Natural killer cell treated with Interleukin-12 subunit alpha and Interleukin-12 subunit beta and Interleukin-15 and Interleukin-18, amount 100 ng/mL, for 72 hours (primary cell): Measurements from ENCODE around the gene LRRK1. TPM values are rescaled to one million over a fixed set of nuclear protein-coding genes. Genes with fewer than 3 reads are reported as not detected.
"Not testable (repeated sequence)": the region's sequence is repeated elsewhere in the genome, so short reads cannot be mapped to it uniquely, and the experiment has no call there.

ENCODE experiments used
- ATAC-seq, 2 donors: fragments of 150-1000 bp; cut with Tn5 transposase in 1 of 2; sonication (Bioruptor Pico), chemical (Tn5 transposase) in 1 of 2; 2 replicates each; pipeline ENCODE4 v1.10.0; 2021
- DNase-seq: peaks from one replicate; pipeline ENCODE4 v3.0.0; 2022; ENCODE audit warnings: low spot score
- H3K27ac Mint-ChIP-seq, 2 donors: 1 replicate in 1 of 2; 2 replicates in 1 of 2; pipeline ENCODE4 v1.8.0; 2022; ENCODE audit warnings: mixed read lengths in 2 of 2, mild to moderate bottlenecking in 1 of 2, moderate library complexity in 1 of 2
- H3K27me3 Mint-ChIP-seq, 2 donors: 1 replicate in 1 of 2; 2 replicates in 1 of 2; pipeline ENCODE4 v1.8.0; 2022; ENCODE audit warnings: mixed read lengths in 2 of 2
- H3K36me3 Mint-ChIP-seq: one replicate; pipeline ENCODE4 v1.8.0; 2022; ENCODE audit warnings: mixed read lengths
- H3K4me1 Mint-ChIP-seq, 2 donors: 1 replicate in 1 of 2; 2 replicates in 1 of 2; pipeline ENCODE4 v1.8.0; 2022; ENCODE audit warnings: low read depth in 2 of 2, mixed read lengths in 2 of 2, mild to moderate bottlenecking in 1 of 2
- H3K4me3 Mint-ChIP-seq: one replicate; pipeline ENCODE4 v1.8.0; 2022; ENCODE audit warnings: mixed read lengths
- H3K9me3 Mint-ChIP-seq: 2 replicates; pipeline ENCODE4 v1.8.0; 2022; ENCODE audit warnings: mixed read lengths
- total RNA-seq, 2 donors: library from RNA; stranded (reverse); gene quantifications; one replicate each; pipeline ENCODE4 v1.2.3, GENCODE V29; 2022

The LRRK1 gene
- total RNA-seq, 2 donors from 2014 or later, result 0.17 to 0.70 TPM

- Mint-ChIP-seq H3K36me3 (no peaks in the 10 kb centered on the region), H3K9me3 (no peaks in the 10 kb centered on the region), H3K4me3 (peak overlapping the region; percentile 8), H3K4me1 (peaks cover 0 to 7% of the 10 kb centered on the region in 2 donors), H3K27ac (peak overlapping the region in 1 of 2 donors; percentile 22), H3K27me3 (no peaks in the 10 kb centered on the region)
- peak; percentile 86 for ATAC-seq
- peak; percentile 71 for DNase-seq
These were observed 169.8 kb downstream of the LRRK1 start for GRCh38 chr15:101088788-101089578.

DNA sequence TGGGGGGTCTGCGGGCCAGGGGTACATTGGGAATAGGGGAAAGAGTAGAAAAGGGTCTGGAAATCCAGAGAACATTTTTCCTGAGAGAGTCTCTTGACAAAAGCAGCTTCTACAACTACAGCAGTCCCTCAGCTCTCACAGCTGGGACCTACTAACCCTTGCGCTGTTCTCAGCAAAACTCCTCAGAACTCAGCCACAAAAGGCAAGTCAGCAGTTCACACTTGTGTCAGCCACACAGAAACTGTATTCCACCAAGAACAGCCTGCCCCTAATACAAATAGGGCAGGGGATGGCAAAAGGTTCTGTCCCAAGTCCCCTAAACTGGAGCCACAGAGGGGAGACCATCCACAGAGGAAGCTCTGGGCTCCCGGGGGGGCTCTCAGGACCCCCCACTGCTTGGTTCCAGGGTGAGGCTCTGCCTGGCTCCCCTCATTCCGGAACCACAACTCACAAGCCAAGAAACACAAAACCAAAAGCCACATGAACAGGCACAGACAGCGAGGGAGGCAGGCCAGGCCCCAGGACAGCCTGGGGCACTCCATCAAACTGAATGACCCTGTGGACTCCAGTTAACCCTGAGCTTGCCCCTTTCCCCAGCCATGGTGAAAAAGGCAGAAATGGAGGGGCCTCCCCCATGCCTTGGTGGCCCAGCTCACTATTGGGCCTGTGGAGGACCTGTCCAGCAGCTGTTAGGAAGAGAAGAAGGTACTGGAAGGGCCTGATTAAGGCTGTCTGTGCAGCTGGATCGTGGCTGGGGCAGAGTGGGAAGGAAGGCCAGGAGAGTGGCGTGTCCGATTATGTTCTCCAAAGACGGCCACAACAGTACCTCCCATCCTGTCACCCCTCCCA lies 170.6 kb downstream of the LRRK1 start:
- Mint-ChIP-seq H3K4me1 (peaks cover 0 to 7% of the 10 kb centered on the region in 2 donors), H3K27me3 (no peaks in the 10 kb centered on the region), H3K9me3 (no peaks in the 10 kb centered on the region), H3K36me3 (no peaks in the 10 kb centered on the region), H3K27ac (peak overlapping the region in 1 of 2 donors; percentile 45), H3K4me3 (peak overlapping the region; percentile 8)
- no peak for ATAC-seq
- peak; percentile 31 for DNase-seq

DNA sequence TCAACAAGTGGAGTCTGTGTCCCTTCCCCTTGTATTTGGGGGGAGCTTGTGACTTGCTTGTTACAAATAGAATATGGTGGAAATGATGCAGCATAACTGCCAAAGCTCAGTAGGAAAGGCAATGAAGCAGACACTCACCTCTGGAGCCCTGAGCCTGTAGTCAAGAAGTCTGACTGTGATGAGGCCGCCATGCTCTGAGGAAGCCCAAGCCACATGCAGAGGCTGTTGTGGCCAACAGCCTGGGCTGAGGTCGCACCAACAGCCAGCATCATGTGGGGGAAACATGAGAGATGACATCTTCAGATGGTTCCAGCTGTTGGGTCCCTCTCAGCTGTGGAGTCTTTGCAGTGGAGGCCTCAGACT lies 171.3 kb downstream of the LRRK1 start:
- Mint-ChIP-seq H3K4me1 (peaks cover 0 to 7% of the 10 kb centered on the region in 2 donors), H3K27ac (peak overlapping the region in 1 of 2 donors; percentile 45), H3K36me3 (no peaks in the 10 kb centered on the region), H3K27me3 (peaks cover 0 to 2% of the 10 kb centered on the region in 2 donors), H3K9me3 (no peaks in the 10 kb centered on the region), H3K4me3 (no peak overlapping the region)
- ATAC-seq, result peak in 1 of 2 donors; percentile 24
- DNase-seq, result peak; percentile 18

GRCh38 chr15:101091080-101092017 lies 172.2 kb downstream of the LRRK1 start:
- Mint-ChIP-seq H3K4me3 (no peak overlapping the region), H3K36me3 (no peaks in the 10 kb centered on the region), H3K9me3 (no peaks in the 10 kb centered on the region)

GRCh38 chr15:101092156-101092866 lies 173.2 kb downstream of the LRRK1 start:
- H3K27me3 Mint-ChIP-seq, result peaks cover 5 to 12% of the 10 kb centered on the region in 2 donors
- H3K4me1 Mint-ChIP-seq, result peaks cover 0 to 7% of the 10 kb centered on the region in 2 donors
- DNase-seq (peak; percentile 41), ATAC-seq (no peak)
- no peak overlapping the region for H3K4me3 Mint-ChIP-seq
- peak overlapping the region in 1 of 2 donors; percentile 21 for H3K27ac Mint-ChIP-seq
- no peaks in the 10 kb centered on the region for H3K36me3 Mint-ChIP-seq
- H3K9me3 Mint-ChIP-seq, result no peaks in the 10 kb centered on the region

More at GRCh38 chr15:101091080-101092017, 172.2 kb downstream of the LRRK1 start:
- no peak for ATAC-seq
- no peak overlapping the region for H3K27ac Mint-ChIP-seq
- peaks cover 5 to 8% of the 10 kb centered on the region in 2 donors for H3K27me3 Mint-ChIP-seq
- DNase-seq, result peak; percentile 56
- peaks cover 0 to 7% of the 10 kb centered on the region in 2 donors for H3K4me1 Mint-ChIP-seq

DNA sequence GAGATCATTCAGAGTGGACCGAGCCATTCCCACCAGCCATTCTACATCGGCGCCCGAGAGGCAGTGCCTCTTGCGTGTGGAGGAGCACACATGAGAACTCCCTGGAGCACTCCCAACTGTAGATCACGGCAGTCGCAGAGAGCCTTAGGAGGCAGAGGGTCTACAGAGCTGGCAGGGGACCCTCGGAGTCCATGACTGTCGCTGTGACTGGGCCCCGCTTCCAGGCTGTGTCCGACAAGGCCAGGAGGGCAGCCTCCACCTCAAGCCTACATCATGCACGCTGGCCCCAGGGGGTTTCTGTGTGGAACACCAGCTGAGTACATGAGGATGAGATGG lies 173.7 kb downstream of the LRRK1 start:
- ATAC-seq, result no peak
- Mint-ChIP-seq H3K27ac (peak overlapping the region in 1 of 2 donors; percentile 21), H3K9me3 (no peaks in the 10 kb centered on the region), H3K4me3 (no peak overlapping the region), H3K36me3 (no peaks in the 10 kb centered on the region), H3K4me1 (peaks cover 0 to 7% of the 10 kb centered on the region in 2 donors), H3K27me3 (peaks cover 5 to 12% of the 10 kb centered on the region in 2 donors)
- DNase-seq, result peak; percentile 22

GRCh38 chr15:101093958-101094357 lies 174.8 kb downstream of the LRRK1 start:
- peaks cover 5 to 12% of the 10 kb centered on the region in 2 donors for H3K27me3 Mint-ChIP-seq
- no peak overlapping the region for H3K4me3 Mint-ChIP-seq
- no peak overlapping the region for H3K27ac Mint-ChIP-seq

DNA sequence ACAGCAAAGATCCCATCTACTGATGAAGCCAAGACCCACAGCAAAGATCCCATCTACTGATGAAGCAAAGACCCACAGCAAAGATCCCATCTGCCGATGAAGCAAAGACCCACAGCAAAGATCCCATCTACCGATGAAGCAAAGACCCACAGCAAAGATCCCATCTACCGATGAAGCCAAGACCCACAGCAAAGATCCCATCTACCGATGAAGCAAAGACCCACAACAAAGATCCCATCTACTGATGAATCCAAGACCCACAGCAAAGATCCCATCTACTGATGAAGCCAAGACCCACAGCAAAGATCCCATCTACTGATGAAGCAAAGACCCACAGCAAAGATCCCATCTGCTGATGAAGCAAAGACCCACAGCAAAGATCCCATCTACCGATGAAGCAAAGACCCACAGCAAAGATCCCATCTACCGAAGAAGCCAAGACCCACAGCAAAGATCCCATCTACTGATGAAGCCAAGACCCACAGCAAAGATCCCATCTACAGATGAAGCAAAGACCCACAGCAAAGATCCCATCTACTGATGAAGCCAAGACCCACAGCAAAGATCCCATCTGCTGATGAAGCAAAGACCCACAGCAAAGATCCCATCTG lies 176.7 kb downstream of the LRRK1 start:
- not testable (repeated sequence) for H3K4me3 Mint-ChIP-seq, H3K27ac Mint-ChIP-seq, H3K9me3 Mint-ChIP-seq, ATAC-seq, H3K36me3 Mint-ChIP-seq, DNase-seq
- Mint-ChIP-seq H3K27me3 (peaks cover 5 to 12% of the 10 kb centered on the region in 2 donors), H3K4me1 (peaks cover 2 to 11% of the 10 kb centered on the region in 2 donors)

More at GRCh38 chr15:101093958-101094357, 174.8 kb downstream of the LRRK1 start:
- Mint-ChIP-seq H3K36me3 (no peaks in the 10 kb centered on the region), H3K9me3 (no peaks in the 10 kb centered on the region), H3K4me1 (peaks cover 5 to 7% of the 10 kb centered on the region in 2 donors)
- DNase-seq (peak; percentile 28), ATAC-seq (no peak)

- Mint-ChIP-seq H3K4me1 (peaks cover 6 to 11% of the 10 kb centered on the region in 2 donors), H3K4me3 (no peak overlapping the region), H3K36me3 (no peaks in the 10 kb centered on the region), H3K27me3 (peaks cover 5 to 12% of the 10 kb centered on the region in 2 donors), H3K27ac (no peak overlapping the region), H3K9me3 (peaks cover 3% of the 10 kb centered on the region)
- ATAC-seq (no peak), DNase-seq (peak; percentile 46)
These were observed 178.0 kb downstream of the LRRK1 start for GRCh38 chr15:101097111-101097510.

DNA sequence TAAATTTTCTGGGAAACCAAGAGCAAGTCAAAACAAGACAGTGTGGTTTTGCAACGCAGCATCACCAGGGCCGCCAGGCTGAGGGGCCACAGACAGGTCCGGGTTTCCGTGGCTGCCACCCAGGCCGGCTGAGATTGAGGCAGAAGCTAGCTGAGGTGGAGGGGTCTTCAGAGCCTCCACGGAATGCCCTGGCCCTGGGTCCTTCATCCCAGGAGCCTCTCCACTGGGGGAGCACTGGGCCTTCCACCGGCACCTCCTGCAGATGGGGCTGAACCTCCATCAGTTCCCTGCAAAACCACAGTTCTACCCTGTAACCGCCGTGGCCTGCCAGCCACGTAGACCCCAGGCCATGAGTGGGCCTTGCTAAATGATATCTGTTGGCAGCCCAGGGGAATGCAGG lies 180.0 kb downstream of the LRRK1 start:
- Mint-ChIP-seq H3K27me3 (peaks cover 5 to 12% of the 10 kb centered on the region in 2 donors), H3K27ac (peak overlapping the region in 1 of 2 donors; percentile 18), H3K4me1 (peaks cover 10 to 11% of the 10 kb centered on the region in 2 donors), H3K4me3 (peak overlapping the region; percentile 39), H3K36me3 (no peaks in the 10 kb centered on the region), H3K9me3 (peaks cover 3% of the 10 kb centered on the region)
- ATAC-seq (peak; percentile 61 to 85), DNase-seq (peak; percentile 54)

DNA sequence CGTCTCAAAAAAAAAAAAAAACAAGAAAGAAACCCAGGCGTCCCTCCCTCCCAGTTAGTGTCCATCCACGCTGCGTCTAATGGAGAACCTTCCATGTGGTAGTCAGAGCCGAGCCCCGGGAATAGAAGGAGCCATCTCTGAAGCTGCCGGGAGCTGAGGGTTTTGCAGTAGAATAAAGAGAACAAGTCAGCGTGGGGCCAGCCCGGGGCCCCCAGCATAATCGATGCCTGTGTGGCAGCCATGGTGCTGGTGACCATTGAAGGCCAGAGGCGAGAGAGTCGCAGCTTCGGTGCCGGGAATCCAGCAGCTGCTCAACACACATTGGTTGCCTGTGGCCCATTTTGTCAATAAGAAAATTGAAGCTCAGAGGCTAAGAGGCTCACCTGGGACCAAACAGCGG lies 181.0 kb downstream of the LRRK1 start:
- ATAC-seq, result no peak
- DNase-seq, result peak; percentile 18
- H3K27ac Mint-ChIP-seq, result no peak overlapping the region
- peaks cover 10 to 11% of the 10 kb centered on the region in 2 donors for H3K4me1 Mint-ChIP-seq
- H3K36me3 Mint-ChIP-seq, result no peaks in the 10 kb centered on the region
- H3K4me3 Mint-ChIP-seq, result no peak overlapping the region
- peaks cover 5 to 12% of the 10 kb centered on the region in 2 donors for H3K27me3 Mint-ChIP-seq
- H3K9me3 Mint-ChIP-seq, result peaks cover 3% of the 10 kb centered on the region
